GM12891 (cell line): ENCODE data around the gene PON3.
"Not testable (repeated sequence)": the region's sequence is repeated elsewhere in the genome, so short reads cannot be mapped to it uniquely, and the experiment has no call there.

Experiments
- DNase-seq: peaks from one replicate; pipeline ENCODE4 v3.0.0; 2011; ENCODE audit warnings: low spot score; ENCODE audit not compliant: insufficient read length
- FAIRE-seq: peaks from 2 replicates; lab custom pipeline; 2011; peaks lifted over from hg19 to GRCh38; lab: Jason Lieb, UNC
- PAX5 ChIP-seq: IDR thresholded peaks from 2 replicates; pipeline ENCODE4 v1.6.1; 2011; ENCODE audit warnings: low read length, moderate library complexity, mild to moderate bottlenecking; ENCODE audit not compliant: insufficient read depth, severe bottlenecking
- POLR2A ChIP-seq: IDR thresholded peaks from 2 replicates; pipeline ENCODE4 v1.6.1; 2011; ENCODE audit warnings: low read depth, low read length, control low read depth
- POLR2AphosphoS5 ChIP-seq: IDR thresholded peaks from 2 replicates; pipeline ENCODE4 v1.6.1; 2011; ENCODE audit warnings: low read depth, low read length, control low read depth
- POU2F2 ChIP-seq: IDR thresholded peaks from 2 replicates; pipeline ENCODE4 v1.6.1; 2011; ENCODE audit warnings: low read depth, mild to moderate bottlenecking, control low read depth, low read length, moderate library complexity
- SPI1 ChIP-seq: IDR thresholded peaks from 2 replicates; pipeline ENCODE4 v1.6.1; 2011; ENCODE audit warnings: low read depth, low read length, control low read depth
- TAF1 ChIP-seq: IDR thresholded peaks from 2 replicates; pipeline ENCODE4 v1.6.1; 2011; ENCODE audit warnings: low read depth, low read length, control low read depth

Gene PON3

DNA sequence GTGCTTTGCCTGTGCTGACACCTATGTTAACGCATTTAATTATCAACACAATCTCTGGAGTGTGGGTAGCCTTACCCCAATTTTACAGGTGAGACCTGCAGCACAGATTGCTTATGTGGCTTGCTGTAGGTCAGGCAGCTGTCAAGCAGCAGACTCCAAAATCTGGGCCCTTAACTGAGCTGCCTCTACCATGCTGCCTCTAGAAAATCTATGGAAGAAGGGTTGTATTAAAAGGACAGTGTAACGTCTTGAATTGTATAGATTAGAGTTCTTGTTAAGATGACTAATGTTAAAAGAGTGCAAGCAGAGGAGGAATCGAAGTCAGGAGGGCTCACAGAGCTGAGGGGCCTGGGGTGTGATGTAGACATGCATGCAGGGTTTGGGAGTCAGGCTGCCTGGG, 1.2 kb upstream of the PON3 start:
- TF ChIP-seq POLR2AphosphoS5 (no peak), POU2F2 (no peak), TAF1 (no peak)
- no peak for DNase-seq
- FAIRE-seq = no peak

DNA sequence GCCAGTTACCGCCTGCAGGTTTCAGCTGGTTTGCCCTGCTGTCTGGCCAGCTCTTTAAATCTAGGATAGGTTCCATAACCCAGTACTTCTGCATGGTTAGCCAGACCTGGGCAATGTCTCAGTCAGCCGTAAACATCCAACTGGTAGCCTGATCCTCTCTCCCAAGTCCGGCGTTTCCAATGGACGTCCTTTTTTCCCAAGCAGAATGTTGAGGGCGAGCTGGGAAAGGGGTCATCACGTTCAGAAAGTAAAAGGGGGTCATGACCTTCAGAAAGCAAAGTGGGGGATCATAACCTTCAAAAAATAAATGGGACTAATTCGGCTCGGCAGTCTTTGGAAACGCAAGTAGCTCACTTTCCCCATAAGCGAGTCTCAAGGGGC, 430 bp downstream of the PON3 start:
- DNase-seq (no peak), FAIRE-seq (no peak)
- TF ChIP-seq POU2F2 (no peak), PAX5 (no peak), POLR2A (no peak)

DNA sequence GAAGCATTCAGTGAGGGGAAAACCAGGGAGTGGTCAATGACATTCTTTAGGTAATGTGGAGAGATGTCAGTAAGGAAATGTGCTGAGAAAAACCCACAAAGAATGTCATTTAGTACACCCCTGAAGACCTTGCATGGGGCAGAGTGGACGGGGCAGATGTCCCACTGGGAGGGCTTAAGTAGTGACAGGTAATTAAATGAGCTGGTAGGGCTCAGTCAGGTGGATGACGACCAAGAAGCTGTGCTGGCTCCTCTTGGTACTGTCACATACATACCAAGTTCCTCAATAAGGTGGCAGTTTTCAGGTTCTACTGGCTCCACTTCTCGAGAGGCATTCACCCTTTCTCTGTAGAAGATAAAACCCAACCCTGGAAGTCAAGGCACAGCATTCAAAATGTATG, 1.8 kb downstream of the PON3 start:
- TF ChIP-seq SPI1 = no peak
- TF ChIP-seq POLR2AphosphoS5 = no peak
- no peak for TF ChIP-seq PAX5
- TF ChIP-seq TAF1 = no peak
- no peak for TF ChIP-seq POU2F2
- no peak for TF ChIP-seq POLR2A
- FAIRE-seq (no peak), DNase-seq (no peak)

DNA sequence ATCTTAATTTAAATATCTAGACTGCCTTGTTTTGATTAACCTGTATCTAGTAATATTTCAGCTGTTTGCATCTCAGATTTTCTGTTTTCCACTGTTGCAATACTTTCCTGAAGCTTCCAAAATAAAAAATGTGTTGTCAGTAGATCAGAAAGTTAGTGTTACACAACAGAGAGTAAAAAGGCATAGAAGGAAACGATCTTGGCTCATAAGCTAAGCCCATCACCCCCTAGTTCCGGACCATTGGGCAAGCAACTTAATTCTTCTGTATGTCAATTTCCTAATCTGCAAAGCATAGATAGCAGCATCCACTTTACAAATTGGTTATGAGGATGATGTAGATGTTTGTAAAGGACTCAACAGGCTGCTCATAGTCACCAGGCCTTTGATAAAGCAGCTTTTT, 4.4 kb downstream of the PON3 start:
- TF ChIP-seq POU2F2 (no peak), POLR2A (no peak), POLR2AphosphoS5 (no peak), TAF1 (no peak), PAX5 (no peak), SPI1 (no peak)
- no peak for FAIRE-seq
- no peak for DNase-seq

DNA sequence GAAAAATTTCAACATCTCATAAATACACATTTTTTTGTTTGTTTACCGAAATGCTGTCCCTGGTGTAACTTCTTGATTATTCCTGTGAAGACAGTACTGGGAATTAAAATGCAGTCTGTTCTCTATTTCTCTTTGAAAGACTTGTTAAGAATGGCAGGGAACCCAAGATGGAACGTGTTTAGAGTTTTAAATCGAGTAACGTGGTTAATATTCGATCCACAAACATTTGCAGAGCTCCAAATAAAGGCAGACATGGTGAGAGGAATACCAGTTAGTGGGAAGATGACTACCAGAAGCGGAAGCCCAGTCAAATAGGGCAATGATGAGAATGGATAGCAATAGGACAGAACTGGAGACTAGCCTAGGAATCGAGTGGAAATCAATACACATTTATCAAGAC, 6.7 kb downstream of the PON3 start:
- DNase-seq (no peak), FAIRE-seq (no peak)
- no peak for TF ChIP-seq SPI1
- no peak for TF ChIP-seq TAF1
- no peak for TF ChIP-seq PAX5

DNA sequence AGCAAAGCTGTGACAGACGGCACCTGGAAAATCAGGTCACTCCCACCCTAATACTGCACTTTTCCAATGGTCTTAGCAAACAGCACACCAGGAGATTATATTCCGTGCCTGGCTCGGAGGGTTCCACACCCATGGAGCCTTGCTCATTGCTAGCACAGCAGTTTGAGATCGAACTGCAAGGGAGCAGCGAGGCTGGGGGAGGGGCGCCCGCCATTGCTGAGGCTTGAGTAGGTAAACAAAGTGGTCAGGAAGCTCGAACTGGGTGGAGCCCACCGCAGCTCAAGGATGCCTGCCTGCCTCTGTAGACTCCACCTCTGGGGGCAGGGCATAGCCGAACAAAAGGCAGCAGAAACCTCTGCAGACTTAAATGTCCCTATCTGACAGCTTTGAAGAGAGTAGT, 16.7 kb downstream of the PON3 start:
- not testable (repeated sequence) for DNase-seq, FAIRE-seq

DNA sequence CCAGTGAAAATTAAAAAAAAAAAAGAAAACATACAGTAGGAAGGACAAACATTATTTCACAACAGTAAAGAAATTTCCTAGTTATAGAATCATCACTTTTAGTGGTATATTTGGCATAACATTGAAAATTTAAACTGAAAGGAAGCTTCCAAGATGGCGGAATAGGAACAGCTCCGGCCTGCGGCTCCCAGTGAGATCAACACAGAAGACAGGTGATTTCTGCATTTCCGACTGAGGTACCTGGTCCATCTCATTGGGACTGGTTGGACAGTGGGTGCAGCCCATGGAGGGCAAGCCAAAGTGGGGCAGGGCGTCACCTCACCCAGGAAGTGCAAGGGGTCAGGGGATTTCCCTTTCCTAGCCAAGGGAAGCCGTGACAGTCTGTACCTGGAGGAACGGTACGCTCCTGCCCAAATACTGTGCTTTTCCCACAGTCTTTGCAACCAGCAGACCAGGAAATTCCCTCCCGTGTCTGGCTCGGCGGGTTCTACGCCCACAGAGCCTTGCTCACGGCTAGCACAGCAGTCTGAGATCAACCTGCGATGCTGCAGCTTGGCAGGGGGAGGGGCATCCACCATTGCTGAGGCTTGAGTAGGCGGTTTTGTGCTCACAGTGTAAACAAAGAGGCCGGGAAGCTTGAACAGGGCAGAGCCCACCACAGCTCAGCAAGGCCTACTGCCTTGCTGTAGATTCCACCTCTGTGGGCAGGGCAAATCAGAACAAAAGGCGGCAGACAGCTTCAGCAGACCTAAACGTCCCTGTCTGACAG, 19.4 kb downstream of the PON3 start:
- FAIRE-seq = no peak
- no peak for DNase-seq
- no peak for TF ChIP-seq POU2F2
- TF ChIP-seq PAX5 = no peak
- no peak for TF ChIP-seq TAF1
- TF ChIP-seq POLR2A = no peak

DNA sequence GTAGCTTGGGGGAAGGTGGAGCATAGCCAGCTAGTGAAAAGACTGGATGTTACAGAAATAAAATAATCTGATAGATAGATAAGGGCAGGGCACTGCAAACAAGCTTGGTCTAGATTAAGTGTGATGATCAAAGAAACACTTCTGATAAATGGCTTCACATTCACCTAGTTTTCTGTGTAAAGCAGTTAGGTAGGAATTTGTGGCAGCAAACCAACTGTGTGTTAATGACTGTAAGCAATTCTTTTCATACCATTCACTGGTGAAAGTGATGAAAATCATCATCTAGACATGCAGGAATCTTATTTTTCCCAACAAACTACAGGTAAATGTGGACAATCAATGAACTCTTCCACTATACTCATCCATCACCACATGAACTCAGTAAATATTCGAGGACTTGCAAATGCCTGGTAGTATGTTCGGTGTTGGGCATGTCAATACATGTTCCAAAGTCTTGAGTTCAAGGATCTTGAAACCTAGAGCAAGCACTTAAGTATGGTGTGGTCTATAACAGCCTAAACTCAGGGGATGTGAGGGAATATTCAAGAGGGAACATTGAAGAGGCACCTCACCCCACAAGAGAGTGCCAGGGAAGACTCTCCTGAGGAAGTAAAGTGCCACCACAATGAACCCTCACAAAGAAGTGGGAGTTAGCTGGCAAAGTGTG, 20.5 kb downstream of the PON3 start:
- FAIRE-seq (no peak), DNase-seq (no peak)
- TF ChIP-seq POU2F2 (no peak), PAX5 (no peak), TAF1 (no peak), POLR2AphosphoS5 (no peak), SPI1 (no peak), POLR2A (no peak)

DNA sequence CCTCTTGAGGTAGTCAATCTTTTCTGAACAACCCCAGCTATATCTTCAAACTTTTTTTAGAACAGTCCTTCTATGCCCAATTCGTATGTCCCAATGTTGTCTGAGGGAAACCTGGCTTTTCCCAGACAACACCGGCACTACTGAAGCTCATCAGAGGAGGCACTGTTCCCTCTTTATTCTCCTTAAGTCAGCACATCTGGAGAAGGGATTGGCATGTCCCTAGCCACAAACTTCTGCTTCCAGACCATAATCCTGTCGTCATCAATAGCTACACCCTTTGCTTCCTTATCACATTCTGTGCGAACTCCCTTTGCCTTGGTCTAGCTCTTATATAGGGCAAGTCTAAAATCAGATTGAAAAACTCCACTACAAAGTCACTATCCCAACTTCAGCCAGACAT, 22.9 kb downstream of the PON3 start:
- TF ChIP-seq PAX5 (no peak), POU2F2 (no peak), TAF1 (no peak), SPI1 (no peak)

DNA sequence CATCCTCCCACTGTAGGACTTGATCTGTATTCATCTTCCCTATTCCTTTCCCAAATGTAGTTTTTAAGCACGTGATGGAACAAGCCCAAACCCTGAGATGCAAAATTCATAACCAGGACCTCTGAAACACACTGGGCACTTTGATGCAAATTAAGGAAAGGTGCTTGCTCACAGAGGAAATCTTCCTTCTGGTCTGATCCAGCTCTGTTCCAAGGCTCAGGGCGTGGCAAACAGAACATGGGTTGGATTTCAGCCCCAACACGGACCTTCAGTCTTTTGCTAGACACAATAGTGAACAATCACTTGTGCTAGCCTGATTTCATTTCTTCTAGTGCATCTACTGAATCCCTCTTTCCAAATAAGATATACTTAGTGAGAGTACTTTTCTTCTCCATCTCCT, 27.9 kb downstream of the PON3 start:
- TF ChIP-seq POLR2AphosphoS5 = no peak
- TF ChIP-seq POU2F2 = no peak
- TF ChIP-seq PAX5 = no peak
- no peak for TF ChIP-seq TAF1
- no peak for TF ChIP-seq SPI1
- TF ChIP-seq POLR2A = no peak
- FAIRE-seq = no peak

More for the DNA sequence above, 22.9 kb downstream of the PON3 start:
- no peak for DNase-seq
- no peak for FAIRE-seq

More for the DNA sequence above, 27.9 kb downstream of the PON3 start:
- DNase-seq = no peak
